Karpas-422 (cell line): ENCODE data around the gene UBXN11. TPM values are rescaled to one million over a fixed set of nuclear protein-coding genes. Genes with fewer than 3 reads are reported as not detected.

Source experiments
- DNase-seq: peaks from one replicate; pipeline ENCODE4 v3.0.0-alpha.2; 2015
- H2AFZ ChIP-seq: fragments of 200-600 bp; sonication (generic); 2 replicates; pipeline ENCODE4 v1.6.1; 2014; ENCODE audit warnings: antibody characterized with exemption, low read length, mixed read lengths
- H3K27ac ChIP-seq: fragments of 200-600 bp; sonication (generic); 2 replicates; pipeline ENCODE4 v1.5.1; 2014; ENCODE audit warnings: mild to moderate bottlenecking, low read length, moderate library complexity
- H3K27me3 ChIP-seq: fragments of 200-600 bp; sonication (generic); 2 replicates; pipeline ENCODE4 v1.6.1; 2014; ENCODE audit warnings: low read length, mixed read lengths
- H3K36me3 ChIP-seq: fragments of 200-600 bp; sonication (generic); 2 replicates; pipeline ENCODE4 v1.6.1; 2014; ENCODE audit warnings: low read length, mixed read lengths; ENCODE audit not compliant: insufficient read depth
- H3K4me1 ChIP-seq: fragments of 200-600 bp; sonication (generic); 2 replicates; pipeline ENCODE4 v1.6.1; 2014; ENCODE audit warnings: mild to moderate bottlenecking, low read length, mixed read lengths
- H3K4me2 ChIP-seq: fragments of 200-600 bp; sonication (generic); 2 replicates; pipeline ENCODE4 v1.6.1; 2014; ENCODE audit warnings: low read length, low read depth, mild to moderate bottlenecking; ENCODE audit not compliant: poor library complexity, severe bottlenecking
- H3K4me3 ChIP-seq: fragments of 200-600 bp; sonication (generic); 2 replicates; pipeline ENCODE4 v1.5.1; 2014; ENCODE audit warnings: mild to moderate bottlenecking, antibody characterized with exemption, low read length, mixed read lengths
- H3K79me2 ChIP-seq: fragments of 200-600 bp; sonication (generic); 2 replicates; pipeline ENCODE4 v1.6.1; 2014; ENCODE audit warnings: mild to moderate bottlenecking, low read length, mixed read lengths
- H3K9ac ChIP-seq: fragments of 200-600 bp; sonication (generic); 2 replicates; pipeline ENCODE4 v1.6.0; 2014; ENCODE audit warnings: low read length
- H3K9me2 ChIP-seq: fragments of 200-600 bp; sonication (generic), shearing (Covaris generic); replicated peaks from 2 replicates; pipeline ENCODE4 v1.6.0; 2014; ENCODE audit warnings: mild to moderate bottlenecking, low read length, moderate library complexity; ENCODE audit not compliant: insufficient read depth
- H3K9me3 ChIP-seq: fragments of 300-700, 200-600 bp; sonication (generic); 2 replicates; pipeline ENCODE4 v1.6.1; 2014; ENCODE audit warnings: low read length, mixed read lengths
- H4K20me1 ChIP-seq: fragments of 200-600 bp; sonication (generic); 2 replicates; pipeline ENCODE4 v1.6.1; 2014; ENCODE audit warnings: mild to moderate bottlenecking, antibody characterized with exemption, low read length, low read depth; ENCODE audit not compliant: insufficient read depth
- total RNA-seq: library from RNA; depleted of rRNA; stranded (reverse); fragments of >200 nt; shearing (Covaris generic); gene quantifications from 2 replicates; pipeline ENCODE4 v1.2.3, GENCODE V29; 2014; ENCODE audit warnings: low replicate concordance; rRNA removed

UBXN11 gene, protein sequence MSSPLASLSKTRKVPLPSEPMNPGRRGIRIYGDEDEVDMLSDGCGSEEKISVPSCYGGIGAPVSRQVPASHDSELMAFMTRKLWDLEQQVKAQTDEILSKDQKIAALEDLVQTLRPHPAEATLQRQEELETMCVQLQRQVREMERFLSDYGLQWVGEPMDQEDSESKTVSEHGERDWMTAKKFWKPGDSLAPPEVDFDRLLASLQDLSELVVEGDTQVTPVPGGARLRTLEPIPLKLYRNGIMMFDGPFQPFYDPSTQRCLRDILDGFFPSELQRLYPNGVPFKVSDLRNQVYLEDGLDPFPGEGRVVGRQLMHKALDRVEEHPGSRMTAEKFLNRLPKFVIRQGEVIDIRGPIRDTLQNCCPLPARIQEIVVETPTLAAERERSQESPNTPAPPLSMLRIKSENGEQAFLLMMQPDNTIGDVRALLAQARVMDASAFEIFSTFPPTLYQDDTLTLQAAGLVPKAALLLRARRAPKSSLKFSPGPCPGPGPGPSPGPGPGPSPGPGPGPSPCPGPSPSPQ
- total RNA-seq, result 20.7 and 56.0 TPM in 2 replicates

DNA sequence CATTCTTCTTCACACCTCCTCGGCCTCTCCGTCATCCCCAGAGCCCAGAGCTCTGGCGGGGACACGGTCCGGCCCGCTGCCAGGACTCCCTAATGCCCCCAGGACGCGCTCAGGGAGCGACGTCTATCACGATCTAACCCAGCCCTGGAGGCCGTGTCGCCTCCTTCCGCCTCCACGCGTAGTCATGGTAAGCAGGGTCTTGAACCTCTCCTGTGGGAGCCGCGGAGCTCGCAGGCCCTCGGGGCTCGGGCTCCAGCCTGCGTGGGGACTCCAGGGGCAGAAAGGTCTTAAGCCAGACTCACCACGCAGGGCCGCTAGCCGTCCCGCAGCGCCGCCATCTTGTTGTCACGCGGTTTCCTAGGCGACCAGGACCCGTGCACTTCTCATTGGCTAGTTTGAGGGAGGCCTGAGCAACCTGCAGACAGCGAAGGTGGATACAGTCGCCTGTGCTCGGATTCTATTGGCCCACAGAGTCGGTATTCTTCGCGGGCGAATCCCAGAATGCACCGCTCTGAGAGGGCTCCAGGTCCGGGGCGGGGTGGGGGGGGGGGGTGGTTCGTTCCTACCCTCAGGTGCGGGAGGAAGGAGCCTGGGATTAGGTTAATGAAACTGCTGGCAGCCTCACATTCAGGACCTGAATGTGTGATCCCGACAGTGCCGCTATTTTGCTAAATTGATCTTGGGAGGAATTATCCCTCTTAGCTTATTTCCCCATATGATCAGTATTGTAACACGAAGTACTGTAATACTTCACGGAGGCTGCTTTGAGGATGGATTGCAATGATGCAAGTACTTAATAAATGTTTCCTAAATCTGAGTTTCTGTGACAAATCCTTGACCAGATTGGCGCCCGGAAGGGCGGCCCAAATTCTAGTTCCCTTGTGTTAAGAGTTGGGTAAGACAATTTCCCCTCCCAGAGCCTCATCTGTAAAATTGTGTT, at the start of gene UBXN11:
Gene UBXN11 (minus strand): TSS at position 347 of the 940 bp plus-strand sequence. CDS start 3,753 bp downstream, outside the sequence.
- Histone ChIP-seq H3K4me3 (peak within 1 kb of the TSS; percentile 98), H3K9ac (peak within 1 kb of the TSS; percentile 89), H3K9me2 (no peaks in the 10 kb centered on the region), H3K36me3 (no peaks in the 10 kb centered on the region), H2AFZ (peak within 1 kb of the TSS; percentile 36), H3K9me3 (no peaks in the 10 kb centered on the region), H3K4me2 (peak within 1 kb of the TSS; percentile 92), H4K20me1 (no peaks in the 10 kb centered on the region), H3K79me2 (peaks cover 28% of the 10 kb centered on the region), H3K27me3 (no peaks in the 10 kb centered on the region), H3K4me1 (peaks cover 30% of the 10 kb centered on the region), H3K27ac (peak within 1 kb of the TSS; percentile 92)
- peak; percentile 98 for DNase-seq

DNA sequence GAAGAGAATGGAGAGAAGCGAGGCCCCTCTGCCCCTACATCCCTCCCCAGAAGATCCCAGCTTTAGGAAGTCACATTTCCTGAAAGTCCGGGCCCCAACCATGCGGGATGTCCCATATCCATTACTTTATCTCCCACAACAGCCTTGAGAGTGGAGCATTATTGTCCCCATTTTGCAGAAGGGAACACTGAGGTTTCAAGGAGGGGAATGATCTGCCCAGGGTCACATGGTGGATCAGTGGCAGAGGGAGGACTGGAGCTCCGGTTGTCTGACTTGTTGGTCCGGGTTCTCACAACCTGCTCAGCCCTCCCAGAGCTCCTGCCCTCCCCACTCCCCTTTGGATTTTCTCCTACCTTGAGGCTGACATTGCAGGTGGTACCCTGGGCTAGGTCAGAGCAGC, 49.7 kb upstream of the UBXN11 start:
- no peak overlapping the region for H2AFZ ChIP-seq
- no peak overlapping the region for H3K4me3 ChIP-seq
- no peaks in the 10 kb centered on the region for H3K9me2 ChIP-seq
- no peak overlapping the region for H3K9ac ChIP-seq
- no peaks in the 10 kb centered on the region for H3K9me3 ChIP-seq
- H3K4me1 ChIP-seq, result peaks cover 5% of the 10 kb centered on the region
- DNase-seq, result no peak
- no peaks in the 10 kb centered on the region for H3K36me3 ChIP-seq
- no peaks in the 10 kb centered on the region for H3K79me2 ChIP-seq
- no peak overlapping the region for H3K4me2 ChIP-seq
- no peaks in the 10 kb centered on the region for H4K20me1 ChIP-seq
- H3K27me3 ChIP-seq, result no peaks in the 10 kb centered on the region
- H3K27ac ChIP-seq, result no peak overlapping the region

DNA sequence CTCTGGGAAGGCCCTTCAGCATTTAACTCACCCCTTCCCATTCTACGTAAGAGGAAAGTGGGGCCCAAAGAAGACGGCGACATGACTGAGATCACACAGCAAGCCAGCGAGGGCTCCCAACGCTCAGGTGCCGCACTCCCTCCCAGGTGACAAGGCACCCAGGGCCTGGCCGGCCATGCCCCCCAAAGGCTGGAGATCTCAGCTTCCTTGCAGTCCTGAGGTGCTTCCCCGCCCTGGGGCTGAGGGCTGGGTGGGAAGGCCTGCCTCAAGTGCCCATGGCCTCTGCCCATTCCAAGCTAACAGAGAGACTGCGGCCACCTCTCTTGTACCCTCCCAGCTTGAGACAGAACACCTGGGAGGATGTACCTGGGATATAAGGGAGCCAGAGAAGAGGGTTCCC, 48.5 kb upstream of the UBXN11 start:
- peaks cover 5% of the 10 kb centered on the region for H3K4me1 ChIP-seq
- no peak overlapping the region for H3K9ac ChIP-seq

DNA sequence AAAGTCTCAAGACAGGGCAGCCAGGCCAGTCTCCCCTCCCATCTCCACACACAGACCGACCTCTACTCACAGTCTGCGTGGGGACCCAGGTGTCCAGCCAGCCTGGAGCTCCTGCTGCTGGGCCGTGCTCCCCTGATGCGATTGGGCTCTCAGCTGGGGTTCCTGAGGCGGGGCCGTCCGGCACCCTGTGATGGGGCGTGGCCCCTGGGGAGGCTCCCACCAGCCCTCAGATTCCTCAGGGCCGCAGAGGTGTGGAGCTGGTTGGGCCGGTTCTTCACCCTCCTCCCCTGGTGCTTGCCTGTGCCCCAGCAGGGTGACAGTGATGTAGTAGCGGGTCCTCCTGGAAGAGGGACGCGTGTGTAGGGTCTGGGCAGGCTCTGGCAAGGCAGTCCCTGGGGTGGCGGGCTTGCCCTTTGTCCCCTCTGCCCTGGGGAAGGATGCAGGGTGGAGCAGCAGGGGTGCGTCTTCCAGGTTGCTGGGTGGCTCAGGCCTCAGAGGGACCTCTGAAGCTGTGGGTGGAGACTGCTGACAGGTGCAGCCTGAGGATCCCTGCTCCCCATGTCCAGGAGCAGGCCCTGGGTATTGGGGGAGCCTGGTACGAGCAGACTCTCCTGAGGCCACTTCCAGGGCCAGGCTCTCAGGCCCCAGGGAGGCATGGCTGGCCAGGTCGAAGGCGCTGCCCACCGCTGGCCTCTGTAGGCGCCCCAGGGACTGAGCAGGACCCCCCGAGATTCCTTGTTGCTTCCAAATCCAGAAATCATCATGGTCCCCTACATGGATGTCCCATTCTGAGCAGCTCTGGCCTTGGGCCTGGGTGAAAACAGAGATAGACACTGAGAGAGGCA, 47.8 kb upstream of the UBXN11 start, which contains the start of gene CRYBG2:
Gene CRYBG2 (minus strand): TSS at position 155 of the 845 bp plus-strand sequence. CDS start 7,473 bp downstream, outside the sequence.
- no peak for DNase-seq
- Histone ChIP-seq H3K27me3 (no peaks in the 10 kb centered on the region), H3K9me2 (no peaks in the 10 kb centered on the region), H3K9ac (no peak within 1 kb of the TSS), H3K27ac (no peak within 1 kb of the TSS), H3K4me3 (no peak within 1 kb of the TSS), H3K4me2 (no peak within 1 kb of the TSS), H3K4me1 (peaks cover 5% of the 10 kb centered on the region), H4K20me1 (no peaks in the 10 kb centered on the region), H3K9me3 (no peaks in the 10 kb centered on the region), H3K36me3 (no peaks in the 10 kb centered on the region), H3K79me2 (no peaks in the 10 kb centered on the region), H2AFZ (no peak within 1 kb of the TSS)

More for the DNA sequence above, 48.5 kb upstream of the UBXN11 start:
- H4K20me1 ChIP-seq, result no peaks in the 10 kb centered on the region
- no peak overlapping the region for H3K4me2 ChIP-seq
- H3K9me3 ChIP-seq, result no peaks in the 10 kb centered on the region
- H3K79me2 ChIP-seq, result no peaks in the 10 kb centered on the region
- H3K36me3 ChIP-seq, result no peaks in the 10 kb centered on the region
- H3K27me3 ChIP-seq, result no peaks in the 10 kb centered on the region
- no peak overlapping the region for H3K27ac ChIP-seq
- DNase-seq, result no peak
- no peaks in the 10 kb centered on the region for H3K9me2 ChIP-seq
- no peak overlapping the region for H2AFZ ChIP-seq
- no peak overlapping the region for H3K4me3 ChIP-seq

DNA sequence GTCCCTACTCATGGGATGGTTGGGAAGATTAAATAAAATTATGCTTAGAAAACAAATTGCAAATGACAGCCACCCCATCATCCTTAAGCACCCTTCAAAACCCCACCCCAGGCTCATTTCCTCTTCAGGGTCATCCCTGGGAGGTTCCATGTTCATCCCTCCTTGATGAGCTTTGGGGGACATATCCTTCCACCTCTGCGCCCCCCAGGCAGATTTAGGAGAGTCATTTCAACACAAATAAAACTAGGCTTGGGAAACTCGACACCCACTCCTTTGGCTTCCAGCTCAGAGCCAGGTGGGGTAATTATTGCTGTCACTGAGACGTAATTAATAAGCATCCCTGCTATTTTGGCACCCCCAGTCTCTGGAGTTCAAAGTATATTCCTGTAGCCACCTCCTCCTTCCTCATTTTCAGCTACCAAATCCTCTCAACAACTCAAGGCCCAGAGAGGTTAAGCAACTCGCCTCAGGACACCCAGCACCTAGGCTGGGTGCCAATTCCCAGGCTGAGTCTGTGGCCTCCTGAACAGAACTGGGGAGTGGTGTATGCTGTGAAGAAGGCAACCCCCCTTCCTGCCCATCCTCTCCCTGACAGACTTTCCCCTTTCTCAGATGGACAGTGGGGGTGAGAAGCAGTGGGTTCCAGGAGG, 46.9 kb upstream of the UBXN11 start:
- Histone ChIP-seq H3K9me3 (no peaks in the 10 kb centered on the region), H3K27ac (no peak overlapping the region), H4K20me1 (no peaks in the 10 kb centered on the region), H3K4me1 (no peaks in the 10 kb centered on the region), H3K9ac (no peak overlapping the region), H3K9me2 (no peaks in the 10 kb centered on the region), H3K4me2 (no peak overlapping the region), H3K79me2 (no peaks in the 10 kb centered on the region), H3K27me3 (no peaks in the 10 kb centered on the region), H3K36me3 (no peaks in the 10 kb centered on the region), H2AFZ (no peak overlapping the region), H3K4me3 (no peak overlapping the region)
- DNase-seq, result no peak

DNA sequence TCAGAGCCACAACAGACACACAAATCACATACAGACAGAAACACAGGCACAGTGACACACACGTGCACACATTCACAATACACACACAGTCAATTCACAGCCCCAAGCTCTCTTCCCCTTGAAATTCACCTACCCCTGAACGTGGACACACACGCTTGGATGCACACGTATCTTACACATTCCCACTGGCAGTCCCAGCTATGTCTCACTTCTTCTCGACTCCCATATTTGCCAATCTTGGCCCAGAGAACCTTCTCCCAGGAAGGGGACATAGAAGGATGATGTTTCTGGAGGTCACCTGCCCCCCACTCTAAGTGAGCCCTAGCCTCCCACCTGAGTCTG, 45.9 kb upstream of the UBXN11 start:
- Histone ChIP-seq H3K4me3 (no peak overlapping the region), H3K9me3 (no peaks in the 10 kb centered on the region), H3K27me3 (no peaks in the 10 kb centered on the region), H3K4me1 (no peaks in the 10 kb centered on the region), H3K36me3 (no peaks in the 10 kb centered on the region), H2AFZ (no peak overlapping the region), H3K4me2 (no peak overlapping the region), H3K9ac (no peak overlapping the region), H3K27ac (no peak overlapping the region), H3K79me2 (no peaks in the 10 kb centered on the region), H4K20me1 (no peaks in the 10 kb centered on the region), H3K9me2 (no peaks in the 10 kb centered on the region)
- DNase-seq, result no peak

DNA sequence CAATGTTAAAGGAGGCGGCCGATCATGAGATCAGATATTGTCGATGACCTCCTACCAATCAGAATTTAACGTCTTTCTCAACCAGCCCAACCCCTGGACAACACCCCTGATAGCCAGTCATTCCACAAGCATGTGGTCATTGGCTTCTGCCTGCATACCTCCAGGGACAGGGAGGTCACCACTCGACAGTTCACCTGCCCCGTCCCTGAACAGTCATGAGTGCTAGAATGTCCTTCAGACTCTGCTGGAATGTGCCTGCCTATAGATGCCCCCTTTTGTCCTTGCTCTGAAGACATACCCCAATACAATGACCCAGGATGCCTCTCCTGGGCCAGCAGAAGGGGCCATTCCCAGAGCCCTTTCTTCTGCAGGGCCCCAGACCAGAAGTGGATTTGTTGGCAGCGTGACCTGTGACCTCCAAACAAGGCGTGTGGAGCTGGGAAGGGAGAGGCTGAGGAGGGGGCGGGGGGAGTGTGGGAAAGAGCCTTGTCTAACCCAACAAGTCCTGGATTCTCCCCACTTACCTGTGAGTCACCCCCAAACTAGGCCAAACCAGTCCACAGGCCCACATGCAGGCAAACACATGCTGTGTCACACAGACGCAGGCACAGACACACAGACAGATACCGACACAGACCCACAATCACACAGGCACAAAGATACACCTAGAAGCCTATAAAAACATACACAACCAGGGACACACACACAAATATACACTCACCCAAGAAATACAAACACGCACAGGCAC, 45.3 kb upstream of the UBXN11 start:
- H3K27me3 ChIP-seq, result no peaks in the 10 kb centered on the region
- no peaks in the 10 kb centered on the region for H3K79me2 ChIP-seq
- H3K4me3 ChIP-seq, result no peak overlapping the region
- H3K4me2 ChIP-seq, result no peak overlapping the region
- H3K9ac ChIP-seq, result no peak overlapping the region
- H3K36me3 ChIP-seq, result no peaks in the 10 kb centered on the region
- H3K9me2 ChIP-seq, result no peaks in the 10 kb centered on the region
- DNase-seq, result no peak
- no peaks in the 10 kb centered on the region for H3K4me1 ChIP-seq
- no peaks in the 10 kb centered on the region for H3K9me3 ChIP-seq
- H3K27ac ChIP-seq, result no peak overlapping the region
- H2AFZ ChIP-seq, result no peak overlapping the region
- H4K20me1 ChIP-seq, result no peaks in the 10 kb centered on the region
